NCI-H2029 treated with DMSO at 0.1 percent for 48 hours (cell line): ENCODE data around the gene PABPN1.
"Not testable (repeated sequence)": the region's sequence is repeated elsewhere in the genome, so short reads cannot be mapped to it uniquely, and the experiment has no call there.

Experiments
- DNase-seq: peaks from one replicate; lab custom pipeline; 2025; lab: John Stamatoyannopoulos, UW

The PABPN1 gene

GRCh38 chr14:23301288-23301968 lies 19.8 kb upstream of the PABPN1 start:
- DNase-seq: peak; percentile 100

DNA sequence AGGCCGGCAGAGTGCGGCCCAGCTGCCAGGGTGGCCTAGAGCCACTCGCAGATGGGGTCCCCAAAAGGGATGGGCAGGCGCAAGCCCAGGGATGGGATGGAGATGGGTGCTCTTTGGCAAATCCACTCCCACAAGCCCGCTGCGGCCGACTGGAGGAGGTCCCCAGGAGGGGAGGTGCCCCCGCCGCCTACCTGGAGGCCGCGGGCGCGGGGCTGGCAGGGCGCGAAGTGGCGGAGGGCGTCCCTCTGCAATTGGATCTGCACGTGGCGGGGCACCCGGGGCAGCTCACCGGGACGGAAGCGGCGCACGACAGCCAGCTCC lies 19.3 kb upstream of the PABPN1 start:
- DNase-seq: no peak

- DNase-seq: peak; percentile 99
These were observed 18.7 kb upstream of the PABPN1 start, which contains the start of gene PPP1R3E for GRCh38 chr14:23302290-23303225. PPP1R3E (minus strand) TSS chr14:23302859; CDS start chr14:23302576, 283 bp downstream.

GRCh38 chr14:23306412-23307145 lies 14.7 kb upstream of the PABPN1 start, which contains the start of gene BCL2L2:
BCL2L2 (plus strand) TSS chr14:23306833; CDS start chr14:23307768, 935 bp downstream.
- DNase-seq: peak; percentile 100

- DNase-seq: no peak
These were observed 14.1 kb upstream of the PABPN1 start for GRCh38 chr14:23307146-23307530.

- no peak for DNase-seq
These were observed 13.3 kb upstream of the PABPN1 start for GRCh38 chr14:23307687-23308644.

DNA sequence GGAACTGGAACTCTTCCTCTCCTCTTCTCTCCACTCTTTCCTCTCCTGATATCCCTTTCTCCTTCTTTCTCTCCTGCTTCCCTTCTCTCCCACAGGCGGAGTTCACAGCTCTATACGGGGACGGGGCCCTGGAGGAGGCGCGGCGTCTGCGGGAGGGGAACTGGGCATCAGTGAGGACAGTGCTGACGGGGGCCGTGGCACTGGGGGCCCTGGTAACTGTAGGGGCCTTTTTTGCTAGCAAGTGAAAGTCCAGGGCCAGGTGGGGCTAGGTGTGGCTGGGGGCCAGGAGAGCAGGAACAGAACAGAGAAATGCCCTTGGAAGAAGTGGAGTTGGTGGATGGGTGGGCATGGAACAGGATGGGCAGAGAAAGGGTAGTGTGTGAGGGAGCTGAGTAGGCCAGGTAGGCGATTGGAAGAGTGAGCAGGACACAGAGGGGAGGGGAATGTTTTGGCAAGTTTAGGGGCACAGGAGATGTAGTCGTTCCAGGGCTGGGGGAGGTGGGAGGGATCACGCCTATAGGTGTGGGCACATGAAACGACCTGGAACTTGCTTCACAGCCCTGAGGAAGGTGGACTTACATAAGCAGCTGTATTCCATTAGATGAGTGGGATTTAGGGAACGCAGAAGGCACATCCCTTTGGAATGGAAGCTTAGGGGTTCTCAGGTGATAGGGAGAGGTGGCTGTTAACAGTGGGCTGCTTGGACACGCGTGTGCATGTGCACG lies 12.4 kb upstream of the PABPN1 start:
- DNase-seq: no peak

DNA sequence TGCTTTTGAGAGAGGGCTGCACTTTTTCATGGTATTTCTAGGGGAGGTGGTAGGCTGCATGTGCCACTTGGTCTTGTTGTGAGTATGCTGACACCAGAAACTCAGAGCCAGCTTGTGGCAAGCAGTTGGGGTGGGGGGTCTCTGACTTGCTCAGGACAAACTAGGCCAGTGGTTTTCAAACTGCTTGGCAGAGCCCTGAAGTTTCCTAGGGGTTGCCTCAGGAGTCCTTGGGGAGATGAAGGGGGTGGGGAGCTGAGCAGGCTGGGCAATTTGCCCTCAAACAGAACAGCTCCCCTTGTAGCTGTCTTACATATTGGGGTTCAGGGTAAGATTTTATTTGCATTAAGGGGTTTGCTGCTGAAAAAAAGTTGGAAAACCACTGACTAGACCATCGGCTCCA lies 10.7 kb upstream of the PABPN1 start:
- DNase-seq: no peak

GRCh38 chr14:23316300-23316699 lies 5.0 kb upstream of the PABPN1 start:
- DNase-seq: no peak

- DNase-seq: no peak
These were observed 1.3 kb upstream of the PABPN1 start for GRCh38 chr14:23319746-23320583.

DNA sequence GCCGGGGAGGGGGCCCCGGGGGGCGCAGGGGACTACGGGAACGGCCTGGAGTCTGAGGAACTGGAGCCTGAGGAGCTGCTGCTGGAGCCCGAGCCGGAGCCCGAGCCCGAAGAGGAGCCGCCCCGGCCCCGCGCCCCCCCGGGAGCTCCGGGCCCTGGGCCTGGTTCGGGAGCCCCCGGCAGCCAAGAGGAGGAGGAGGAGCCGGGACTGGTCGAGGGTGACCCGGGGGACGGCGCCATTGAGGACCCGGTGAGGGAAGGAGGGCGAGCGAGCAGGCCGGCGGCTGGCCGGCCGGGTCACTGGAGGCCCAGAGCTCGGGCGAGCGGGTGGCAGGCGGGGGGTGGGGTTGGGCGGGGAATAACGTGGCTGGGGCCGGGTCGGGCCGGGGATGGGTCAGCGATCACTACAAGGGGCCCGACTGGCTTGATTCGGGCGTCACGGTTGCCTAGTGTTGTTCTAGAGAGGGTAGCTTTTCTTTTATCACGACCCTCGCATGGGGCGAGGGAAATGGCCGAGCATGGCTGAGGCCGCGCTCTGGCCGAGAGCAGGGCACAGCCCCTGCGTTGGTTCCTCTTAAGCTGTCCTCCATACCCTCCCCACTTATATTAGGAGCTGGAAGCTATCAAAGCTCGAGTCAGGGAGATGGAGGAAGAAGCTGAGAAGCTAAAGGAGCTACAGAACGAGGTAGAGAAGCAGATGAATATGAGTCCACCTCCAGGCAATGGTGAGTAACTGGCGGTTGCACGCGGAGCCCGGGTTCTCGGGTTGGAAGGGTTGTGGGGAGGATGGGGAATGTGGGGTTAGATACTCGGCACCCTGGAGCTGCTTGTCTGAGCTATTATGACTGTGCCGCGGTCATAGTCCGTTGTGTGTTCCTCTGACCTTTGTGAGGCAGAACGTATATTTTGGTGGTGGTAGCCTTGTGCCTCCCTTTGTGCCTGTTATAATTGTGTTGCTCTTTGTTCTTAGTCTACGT lies 603 bp downstream of the PABPN1 start:
- peak; percentile 97 for DNase-seq

GRCh38 chr14:23322568-23323517 lies 1.6 kb downstream of the PABPN1 start:
- DNase-seq: no peak

- no peak for DNase-seq
These were observed 2.7 kb downstream of the PABPN1 start for GRCh38 chr14:23323838-23324454.

GRCh38 chr14:23324455-23324846 lies 3.2 kb downstream of the PABPN1 start:
- DNase-seq: no peak

- no peak for DNase-seq
These were observed 3.7 kb downstream of the PABPN1 start for GRCh38 chr14:23324993-23325392.

- not testable (repeated sequence) for DNase-seq
These were observed 4.5 kb downstream of the PABPN1 start for GRCh38 chr14:23325746-23326145.
